Osteocyte (in vitro differentiated cells): ENCODE data around the gene ALS2. TPM values are rescaled to one million over a fixed set of nuclear protein-coding genes. Genes with fewer than 3 reads are reported as not detected.

Source experiments
- DNase-seq: peaks from one replicate; pipeline ENCODE4 v3.0.0; 2021; ENCODE audit warnings: mixed read lengths; ENCODE audit not compliant: unreplicated experiment; ENCODE audit errors: extremely low spot score
- H3K27ac Mint-ChIP-seq: one replicate; pipeline ENCODE4 v1.8.0; 2021; ENCODE audit warnings: mild to moderate bottlenecking, mixed read lengths; ENCODE audit not compliant: unreplicated experiment
- H3K27me3 Mint-ChIP-seq: one replicate; pipeline ENCODE4 v1.8.0; 2021; ENCODE audit warnings: mixed read lengths; ENCODE audit not compliant: unreplicated experiment
- H3K36me3 Mint-ChIP-seq: one replicate; pipeline ENCODE4 v1.8.0; 2021; ENCODE audit warnings: mixed read lengths; ENCODE audit not compliant: unreplicated experiment
- H3K4me1 Mint-ChIP-seq: one replicate; pipeline ENCODE4 v1.8.0; 2021; ENCODE audit warnings: mixed read lengths; ENCODE audit not compliant: unreplicated experiment
- H3K4me3 Mint-ChIP-seq: one replicate; pipeline ENCODE4 v1.8.0; 2021; ENCODE audit warnings: mild to moderate bottlenecking, moderate library complexity, mixed read lengths; ENCODE audit not compliant: unreplicated experiment
- H3K9me3 Mint-ChIP-seq: one replicate; pipeline ENCODE4 v1.8.0; 2021; ENCODE audit warnings: mixed read lengths; ENCODE audit not compliant: unreplicated experiment
- total RNA-seq: library from RNA; stranded (reverse); gene quantifications from 2 replicates; pipeline ENCODE4 v1.2.1, GENCODE V29; 2021
- TF ChIP-seq, protein P1 (sequence below): fragments of 200-600 bp; sonication (generic); IDR thresholded peaks from 2 replicates; pipeline ENCODE4 v1.5.0; 2021; ENCODE audit warnings: antibody characterized with exemption, mild to moderate bottlenecking, moderate library complexity

ALS2 gene
- total RNA-seq, 1 donor from 2014 or later = 35.5 TPM

DNA sequence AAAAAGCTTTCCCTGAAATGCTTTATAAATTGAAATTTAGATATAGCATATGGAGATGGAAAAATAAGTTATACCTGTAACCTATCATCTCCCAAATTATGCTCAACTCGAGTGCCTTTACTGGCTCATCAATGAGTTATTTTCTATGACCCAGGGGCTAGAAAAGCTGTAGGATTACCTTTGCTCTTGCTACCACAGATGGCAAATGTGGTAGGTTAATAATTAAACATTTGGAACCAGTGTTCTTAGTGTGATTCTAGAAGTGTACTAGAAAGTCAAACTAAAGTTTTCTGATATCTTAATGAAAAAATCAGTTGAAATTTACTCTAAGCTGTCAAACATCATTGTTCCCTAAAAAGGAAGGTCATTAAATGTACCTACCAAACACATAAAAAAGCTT is 22.5 kb downstream of the ALS2 start:
- Mint-ChIP-seq H3K27ac (no peak overlapping the region), H3K27me3 (no peaks in the 10 kb centered on the region), H3K4me1 (no peaks in the 10 kb centered on the region), H3K4me3 (no peak overlapping the region), H3K36me3 (peaks cover 37% of the 10 kb centered on the region), H3K9me3 (no peaks in the 10 kb centered on the region)
- TF ChIP-seq, protein P1, sequence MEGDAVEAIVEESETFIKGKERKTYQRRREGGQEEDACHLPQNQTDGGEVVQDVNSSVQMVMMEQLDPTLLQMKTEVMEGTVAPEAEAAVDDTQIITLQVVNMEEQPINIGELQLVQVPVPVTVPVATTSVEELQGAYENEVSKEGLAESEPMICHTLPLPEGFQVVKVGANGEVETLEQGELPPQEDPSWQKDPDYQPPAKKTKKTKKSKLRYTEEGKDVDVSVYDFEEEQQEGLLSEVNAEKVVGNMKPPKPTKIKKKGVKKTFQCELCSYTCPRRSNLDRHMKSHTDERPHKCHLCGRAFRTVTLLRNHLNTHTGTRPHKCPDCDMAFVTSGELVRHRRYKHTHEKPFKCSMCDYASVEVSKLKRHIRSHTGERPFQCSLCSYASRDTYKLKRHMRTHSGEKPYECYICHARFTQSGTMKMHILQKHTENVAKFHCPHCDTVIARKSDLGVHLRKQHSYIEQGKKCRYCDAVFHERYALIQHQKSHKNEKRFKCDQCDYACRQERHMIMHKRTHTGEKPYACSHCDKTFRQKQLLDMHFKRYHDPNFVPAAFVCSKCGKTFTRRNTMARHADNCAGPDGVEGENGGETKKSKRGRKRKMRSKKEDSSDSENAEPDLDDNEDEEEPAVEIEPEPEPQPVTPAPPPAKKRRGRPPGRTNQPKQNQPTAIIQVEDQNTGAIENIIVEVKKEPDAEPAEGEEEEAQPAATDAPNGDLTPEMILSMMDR = no peak
- no peak for DNase-seq

DNA sequence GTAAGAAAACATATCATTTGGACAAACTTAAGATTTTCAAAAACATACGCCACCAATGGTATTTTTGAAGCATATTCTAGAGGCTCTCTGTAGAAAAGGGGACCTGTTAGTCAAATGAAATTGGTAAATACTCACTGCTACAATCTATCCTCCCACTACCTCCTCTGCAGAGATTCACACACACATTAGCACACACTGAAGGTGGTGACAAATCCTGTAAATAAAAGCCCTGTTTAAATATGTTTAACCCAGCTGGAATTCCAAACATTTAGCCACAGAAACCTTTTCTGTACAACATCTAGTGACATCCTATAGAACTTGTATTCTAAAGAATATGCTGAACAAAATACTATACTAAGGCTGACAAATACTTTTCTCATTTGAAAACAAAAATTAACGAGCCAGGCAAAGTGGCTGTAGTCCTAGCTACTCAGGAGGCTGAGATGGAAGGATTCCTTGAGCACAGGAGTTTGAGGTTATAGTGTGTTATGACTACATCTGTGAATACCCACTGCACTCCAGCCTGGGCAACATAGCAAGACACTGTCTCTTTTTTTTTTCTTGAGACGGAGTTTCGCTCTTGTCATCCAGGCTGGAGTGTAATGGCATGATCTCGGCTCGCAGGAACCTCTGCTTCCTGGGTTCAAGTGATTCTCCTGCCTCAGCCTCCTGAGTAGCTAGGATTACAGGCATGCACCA is 25.9 kb downstream of the ALS2 start:
- Mint-ChIP-seq H3K4me1 (no peaks in the 10 kb centered on the region), H3K27me3 (no peaks in the 10 kb centered on the region), H3K4me3 (no peak overlapping the region), H3K9me3 (no peaks in the 10 kb centered on the region), H3K27ac (no peak overlapping the region), H3K36me3 (peaks cover 23% of the 10 kb centered on the region)
- TF ChIP-seq, protein P1 = no peak
- DNase-seq = no peak

DNA sequence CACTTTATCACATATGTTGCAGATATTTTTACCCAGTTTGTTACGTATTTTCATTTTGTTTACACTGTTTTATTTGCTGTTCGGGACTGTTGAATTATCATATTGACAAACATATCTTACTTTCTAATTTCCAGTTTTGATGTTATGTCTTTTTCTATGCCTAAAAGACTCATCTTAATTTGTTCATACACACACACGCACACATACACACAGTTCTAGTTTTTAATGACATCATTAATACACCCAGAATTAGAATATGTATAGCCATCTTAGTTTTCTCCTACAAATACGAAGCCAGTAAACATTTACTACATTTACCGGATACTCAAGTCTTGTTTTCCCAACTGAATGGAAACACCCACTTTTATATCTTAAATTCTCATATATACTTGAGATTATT is 29.2 kb downstream of the ALS2 start:
- H3K9me3 Mint-ChIP-seq = no peaks in the 10 kb centered on the region
- H3K27ac Mint-ChIP-seq = no peak overlapping the region
- H3K36me3 Mint-ChIP-seq = peaks cover 33% of the 10 kb centered on the region
- no peak for DNase-seq
- H3K27me3 Mint-ChIP-seq = no peaks in the 10 kb centered on the region
- H3K4me3 Mint-ChIP-seq = no peak overlapping the region
- peaks cover 8% of the 10 kb centered on the region for H3K4me1 Mint-ChIP-seq
- TF ChIP-seq, protein P1 = no peak

DNA sequence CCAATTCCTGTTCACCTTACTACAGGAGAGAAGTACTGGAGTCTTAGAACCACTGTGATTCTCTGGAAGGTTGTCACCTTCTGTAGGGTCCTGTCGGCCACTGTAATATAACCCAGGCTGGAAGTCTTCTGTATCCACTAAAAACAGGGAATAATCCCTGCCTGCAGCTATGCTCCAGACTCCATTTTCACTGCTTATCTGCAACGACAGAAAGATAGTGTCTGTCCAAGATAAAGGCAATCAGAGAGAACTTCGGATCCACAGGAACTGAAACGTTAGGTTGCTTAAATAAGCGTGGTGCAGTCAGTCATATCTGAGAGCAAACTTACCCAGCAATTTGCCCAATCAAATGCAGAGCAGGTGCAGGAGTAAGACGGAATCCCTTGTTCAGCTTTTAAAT is 34.2 kb downstream of the ALS2 start:
- Mint-ChIP-seq H3K36me3 (peaks cover 46% of the 10 kb centered on the region), H3K4me1 (peaks cover 8% of the 10 kb centered on the region), H3K9me3 (no peaks in the 10 kb centered on the region), H3K27ac (no peak overlapping the region), H3K4me3 (no peak overlapping the region), H3K27me3 (no peaks in the 10 kb centered on the region)
- TF ChIP-seq, protein P1 = no peak
- no peak for DNase-seq

DNA sequence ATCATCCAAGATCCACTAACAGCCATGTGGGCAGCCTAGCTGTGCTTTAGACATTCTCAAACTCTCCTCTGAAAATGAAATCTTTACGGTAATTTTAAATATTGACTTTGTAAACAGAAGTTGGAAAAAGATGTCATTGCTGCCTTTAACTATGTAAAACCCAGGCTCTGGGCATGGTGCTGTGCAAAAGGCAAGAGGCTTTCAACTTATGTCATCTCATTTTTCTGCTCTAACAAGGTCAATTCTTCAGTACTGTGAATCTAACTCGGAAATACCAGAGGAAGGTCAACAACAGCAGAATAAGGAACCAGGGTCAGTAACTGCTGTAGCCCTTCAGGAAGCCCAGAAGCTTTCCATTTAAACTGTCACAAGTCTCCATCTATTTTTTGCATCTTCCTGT is 45.2 kb downstream of the ALS2 start:
- DNase-seq = no peak
- H3K27me3 Mint-ChIP-seq = no peaks in the 10 kb centered on the region
- H3K4me1 Mint-ChIP-seq = no peaks in the 10 kb centered on the region
- peaks cover 9% of the 10 kb centered on the region for H3K9me3 Mint-ChIP-seq
- H3K27ac Mint-ChIP-seq = no peak overlapping the region
- TF ChIP-seq, protein P1 = no peak
- H3K36me3 Mint-ChIP-seq = peaks cover 63% of the 10 kb centered on the region
- no peak overlapping the region for H3K4me3 Mint-ChIP-seq
